Ectodermal cell (in vitro differentiated cells): Measurements from ENCODE around the gene LRRC26.

ENCODE experiments used
- H3K27ac ChIP-seq: 2 replicates; pipeline ENCODE4 v1.7.0; 2013; ENCODE audit warnings: mild to moderate bottlenecking, low read depth, low read length; ENCODE audit not compliant: insufficient read depth, poor library complexity, severe bottlenecking
- H3K27me3 ChIP-seq: 2 replicates; pipeline ENCODE4 v1.7.0; 2013; ENCODE audit warnings: mild to moderate bottlenecking, low read length; ENCODE audit not compliant: insufficient read depth, control insufficient read depth, poor library complexity, severe bottlenecking
- H3K36me3 ChIP-seq: one replicate; pipeline ENCODE4 v1.7.0; 2013; ENCODE audit warnings: low read length; ENCODE audit not compliant: control insufficient read depth, insufficient read depth
- H3K4me1 ChIP-seq: one replicate; pipeline ENCODE4 v1.7.0; 2013; ENCODE audit warnings: low read length; ENCODE audit not compliant: control insufficient read depth, insufficient read depth
- H3K4me3 ChIP-seq: 2 replicates; pipeline ENCODE4 v1.7.0; 2013; ENCODE audit warnings: low read depth, low read length, control low read depth; ENCODE audit not compliant: insufficient read depth
- H3K9me3 ChIP-seq: 2 replicates; pipeline ENCODE4 v1.7.0; 2013; ENCODE audit warnings: mild to moderate bottlenecking, low read length, moderate library complexity; ENCODE audit not compliant: control insufficient read depth
- WGBS, 2 experiments: methylation state at CpG; one replicate each; pipeline ENCODE4 v1.1.7; 2013; ENCODE audit warnings: missing lambda C conversion rate in 2 of 2; 5-methylcytosine and 5-hydroxymethylcytosine counted together

LRRC26 gene

DNA sequence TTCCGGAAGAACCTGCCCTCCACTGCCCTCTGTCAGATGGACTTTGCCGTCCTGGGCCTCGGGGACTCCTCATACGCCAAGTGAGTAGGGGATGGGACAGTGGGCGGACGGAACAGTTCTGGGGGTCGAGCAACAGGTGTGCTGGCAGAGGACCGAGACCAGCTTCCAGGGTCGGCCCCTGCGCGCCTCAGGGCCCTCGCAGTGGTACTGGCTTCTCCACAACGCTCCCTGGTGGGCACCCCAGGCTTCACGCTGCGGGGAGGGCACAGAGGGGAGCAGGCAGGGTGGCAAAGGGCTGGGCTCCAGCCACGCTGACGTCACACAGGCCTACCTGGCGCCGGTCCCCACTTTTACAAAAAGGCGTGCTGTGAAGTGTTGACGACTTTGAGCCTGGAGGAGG lies 42.7 kb upstream of the LRRC26 start:
- 94% methylated on average over 21 of the region's 21 CpGs for WGBS, 2 experiments
- no peaks in the 10 kb centered on the region for H3K27me3 ChIP-seq
- no peaks in the 10 kb centered on the region for H3K9me3 ChIP-seq
- H3K36me3 ChIP-seq, result peaks cover 10% of the 10 kb centered on the region
- no peaks in the 10 kb centered on the region for H3K4me1 ChIP-seq
- no peak overlapping the region for H3K27ac ChIP-seq
- H3K4me3 ChIP-seq, result no peak overlapping the region

DNA sequence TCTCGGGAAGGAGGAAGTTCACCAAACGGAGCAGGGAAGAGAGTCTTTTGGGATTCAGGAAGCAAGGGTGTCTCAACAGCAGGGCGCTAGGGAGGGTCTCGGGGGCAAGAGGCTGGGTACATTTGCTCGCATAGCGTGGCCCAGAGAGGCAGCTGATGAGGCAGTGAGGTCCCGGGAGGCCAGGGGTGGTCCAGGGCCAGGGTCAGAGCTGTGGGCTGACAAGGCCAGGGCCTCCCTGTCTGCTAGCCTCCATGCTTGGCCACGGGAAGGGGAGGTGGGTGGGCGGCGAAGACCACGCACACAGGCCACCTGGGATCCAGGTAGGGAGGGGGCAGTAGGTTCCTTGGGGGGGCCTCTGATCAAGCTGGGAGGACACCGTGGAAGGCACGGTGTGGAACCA lies 41.7 kb upstream of the LRRC26 start:
- peaks cover 3% of the 10 kb centered on the region for H3K4me1 ChIP-seq
- no peaks in the 10 kb centered on the region for H3K9me3 ChIP-seq
- no peaks in the 10 kb centered on the region for H3K27me3 ChIP-seq
- no peak overlapping the region for H3K27ac ChIP-seq
- 91 to 92% methylated on average over 13 of the region's 13 CpGs for WGBS, 2 experiments
- H3K4me3 ChIP-seq, result no peak overlapping the region
- H3K36me3 ChIP-seq, result peaks cover 10% of the 10 kb centered on the region

DNA sequence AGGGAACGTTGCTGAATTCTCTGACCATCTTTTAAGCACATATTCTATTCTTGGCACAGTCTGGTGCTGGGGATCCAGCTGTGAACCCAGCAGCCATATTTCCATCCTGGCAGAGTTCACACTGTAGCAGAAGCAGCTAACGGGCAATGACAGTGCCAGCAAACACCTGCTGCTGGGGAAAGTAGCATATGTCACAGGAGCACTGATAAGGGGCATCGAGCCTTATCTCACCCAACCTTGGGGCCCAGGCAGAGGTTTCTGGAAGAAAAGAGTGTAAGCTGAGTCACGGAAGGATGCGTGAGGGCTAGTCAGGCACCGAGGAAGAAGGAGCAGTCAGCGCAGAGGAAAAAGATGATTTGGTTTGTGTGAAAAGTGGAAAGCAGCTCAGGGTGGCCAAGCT lies 36.8 kb upstream of the LRRC26 start:
- Histone ChIP-seq H3K36me3 (no peaks in the 10 kb centered on the region), H3K27ac (no peak overlapping the region), H3K4me3 (peak overlapping the region; percentile 76), H3K4me1 (peaks cover 17% of the 10 kb centered on the region), H3K9me3 (no peaks in the 10 kb centered on the region), H3K27me3 (no peaks in the 10 kb centered on the region)
- 92 to 93% methylated on average over 7 of the region's 7 CpGs for WGBS, 2 experiments

DNA sequence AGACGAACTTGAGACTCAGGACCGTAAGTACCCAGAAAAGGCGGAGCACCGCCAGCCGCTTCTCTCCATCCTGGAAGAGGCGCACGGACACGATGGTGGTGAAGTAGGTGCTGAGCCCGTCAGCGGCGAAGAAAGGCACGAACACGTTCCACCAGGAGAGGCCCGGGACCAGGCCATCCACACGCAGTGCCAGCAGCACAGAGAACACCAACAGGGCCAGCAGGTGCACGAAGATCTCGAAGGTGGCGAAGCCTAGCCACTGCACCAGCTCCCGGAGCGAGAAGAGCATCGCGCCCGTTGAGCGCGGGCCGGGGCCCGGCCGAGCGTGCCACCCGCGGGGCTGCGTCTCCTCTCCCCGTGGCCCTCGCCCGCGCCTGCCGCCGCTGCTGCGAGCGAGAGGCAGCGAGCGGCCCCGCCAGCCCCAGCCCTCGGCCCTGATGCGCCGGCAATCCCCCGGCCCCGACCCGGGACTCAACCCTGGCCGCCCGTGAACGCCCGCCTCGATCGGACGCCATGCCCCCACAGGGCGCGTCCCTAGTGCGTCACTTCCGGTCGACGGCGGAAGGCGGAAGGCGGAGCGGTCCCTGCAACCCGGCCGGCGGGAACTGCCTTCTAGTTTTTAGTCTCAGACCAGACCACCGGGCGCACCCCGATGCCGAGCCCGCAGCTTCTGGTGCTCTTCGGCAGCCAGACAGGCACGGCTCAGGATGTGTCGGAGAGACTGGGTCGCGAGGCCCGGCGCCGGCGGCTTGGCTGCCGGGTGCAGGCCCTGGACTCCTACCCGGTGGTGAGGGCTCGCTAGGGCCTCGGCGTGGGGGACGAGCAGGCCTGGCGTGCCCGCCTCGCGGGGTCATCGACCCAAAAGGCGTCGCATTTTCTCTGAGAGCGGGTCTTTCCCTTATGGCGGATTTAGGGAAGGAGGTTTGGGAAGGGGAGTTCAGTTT lies 35.5 kb upstream of the LRRC26 start, which contains the start of the genes NDOR1 and TMEM203:
NDOR1 (plus strand) TSS at position 575 of the 944 bp plus-strand sequence; CDS start at position 653, 78 bp downstream.
TMEM203 (minus strand) TSS at position 523 of the 944 bp plus-strand sequence; CDS start at position 289, 234 bp downstream.
- no peaks in the 10 kb centered on the region for H3K9me3 ChIP-seq
- H3K27me3 ChIP-seq, result no peaks in the 10 kb centered on the region
- H3K4me1 ChIP-seq, result peaks cover 22% of the 10 kb centered on the region
- H3K4me3 ChIP-seq, result peak within 1 kb of the TSS; percentile 76
- H3K36me3 ChIP-seq, result no peaks in the 10 kb centered on the region
- 0 to 1% methylated on average over 98 of the region's 98 CpGs for WGBS, 2 experiments
- peak within 1 kb of the TSS; percentile 11 for H3K27ac ChIP-seq

DNA sequence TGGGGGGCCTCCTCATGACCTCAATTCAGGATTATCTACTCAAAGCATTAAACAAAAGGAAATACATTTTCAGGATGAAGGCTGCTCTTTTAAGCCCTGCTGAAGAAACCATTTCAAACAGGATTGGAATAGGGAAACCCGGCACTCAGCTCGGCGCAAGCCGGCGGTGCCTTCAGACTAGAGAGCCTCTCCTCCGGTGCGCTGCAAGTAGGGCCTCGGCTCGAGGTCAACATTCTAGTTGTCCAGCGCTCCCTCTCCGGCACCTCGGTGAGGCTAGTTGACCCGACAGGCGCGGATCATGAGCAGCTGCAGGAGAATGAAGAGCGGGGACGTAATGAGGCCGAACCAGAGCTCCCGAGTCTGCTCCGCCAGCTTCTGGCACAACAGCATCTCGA lies 34.9 kb upstream of the LRRC26 start:
- whole genome bisulfite sequencing, 2 experiments, result 32 to 34% methylated on average over 21 of the region's 21 CpGs
- Histone ChIP-seq H3K27me3 (peaks cover 2% of the 10 kb centered on the region), H3K27ac (no peak overlapping the region), H3K4me1 (peaks cover 22% of the 10 kb centered on the region), H3K36me3 (no peaks in the 10 kb centered on the region), H3K9me3 (no peaks in the 10 kb centered on the region), H3K4me3 (peak overlapping the region; percentile 76)

DNA sequence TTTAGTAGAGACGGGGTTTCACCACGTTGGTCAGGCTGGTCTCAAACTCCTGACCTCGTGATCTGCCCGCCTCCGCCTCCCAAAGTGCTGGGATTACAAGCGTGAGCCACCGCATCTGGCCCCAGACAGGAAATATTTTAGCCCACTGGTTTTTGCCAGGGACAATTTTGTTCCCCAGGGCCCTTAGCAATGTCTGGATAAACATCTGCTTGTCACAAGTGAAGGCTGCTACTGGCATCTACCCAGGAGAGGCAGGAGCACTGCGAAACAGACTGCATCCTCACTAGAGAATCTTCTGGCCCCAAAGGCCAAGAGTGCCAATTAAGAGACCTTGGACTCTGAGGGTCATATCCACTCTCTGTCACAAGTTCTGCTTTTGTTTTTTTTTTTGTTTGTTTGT lies 33.1 kb upstream of the LRRC26 start:
- Histone ChIP-seq H3K9me3 (no peaks in the 10 kb centered on the region), H3K4me3 (no peak overlapping the region), H3K4me1 (peaks cover 32% of the 10 kb centered on the region), H3K36me3 (no peaks in the 10 kb centered on the region), H3K27me3 (peaks cover 12% of the 10 kb centered on the region), H3K27ac (no peak overlapping the region)
- WGBS, 2 experiments, result 94% methylated on average over 8 of the region's 8 CpGs

DNA sequence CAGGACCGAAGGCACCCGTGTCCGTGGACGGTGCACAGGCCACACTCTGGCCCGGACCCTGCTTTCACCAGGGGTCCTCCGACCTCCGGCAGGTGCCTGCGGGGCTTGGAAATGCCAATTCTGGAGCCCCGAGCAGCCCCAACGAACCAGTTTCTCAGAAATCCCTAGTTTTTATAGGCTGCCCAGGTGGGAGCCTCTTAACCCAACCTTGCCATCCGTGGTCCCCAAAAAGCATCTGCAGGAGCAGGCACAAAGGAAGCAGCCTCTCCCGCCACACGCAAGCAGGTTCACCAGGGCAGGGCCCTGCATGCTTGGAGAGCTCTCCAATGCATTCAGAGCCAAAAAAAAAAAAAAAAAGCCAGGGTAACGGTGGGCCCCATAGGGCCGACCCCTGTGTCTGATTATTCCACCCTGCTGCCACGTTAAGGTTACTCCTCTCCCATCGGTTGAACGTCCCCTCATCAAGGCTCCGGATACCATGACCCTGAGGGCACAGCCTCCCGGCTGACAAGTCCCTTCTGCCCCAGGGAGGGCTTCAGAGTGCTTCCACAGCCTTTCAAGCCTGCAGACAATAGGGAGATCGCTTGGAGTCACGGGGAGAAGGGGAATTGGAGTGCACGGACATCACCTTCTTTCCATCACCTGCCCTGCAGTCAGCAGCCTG lies 31.5 kb upstream of the LRRC26 start:
- 24 to 25% methylated on average over 23 of the region's 23 CpGs for WGBS, 2 experiments
- no peaks in the 10 kb centered on the region for H3K9me3 ChIP-seq
- peak overlapping the region; percentile 67 for H3K4me3 ChIP-seq
- peaks cover 12% of the 10 kb centered on the region for H3K27me3 ChIP-seq
- peaks cover 27% of the 10 kb centered on the region for H3K4me1 ChIP-seq
- H3K27ac ChIP-seq, result no peak overlapping the region
- H3K36me3 ChIP-seq, result no peaks in the 10 kb centered on the region

DNA sequence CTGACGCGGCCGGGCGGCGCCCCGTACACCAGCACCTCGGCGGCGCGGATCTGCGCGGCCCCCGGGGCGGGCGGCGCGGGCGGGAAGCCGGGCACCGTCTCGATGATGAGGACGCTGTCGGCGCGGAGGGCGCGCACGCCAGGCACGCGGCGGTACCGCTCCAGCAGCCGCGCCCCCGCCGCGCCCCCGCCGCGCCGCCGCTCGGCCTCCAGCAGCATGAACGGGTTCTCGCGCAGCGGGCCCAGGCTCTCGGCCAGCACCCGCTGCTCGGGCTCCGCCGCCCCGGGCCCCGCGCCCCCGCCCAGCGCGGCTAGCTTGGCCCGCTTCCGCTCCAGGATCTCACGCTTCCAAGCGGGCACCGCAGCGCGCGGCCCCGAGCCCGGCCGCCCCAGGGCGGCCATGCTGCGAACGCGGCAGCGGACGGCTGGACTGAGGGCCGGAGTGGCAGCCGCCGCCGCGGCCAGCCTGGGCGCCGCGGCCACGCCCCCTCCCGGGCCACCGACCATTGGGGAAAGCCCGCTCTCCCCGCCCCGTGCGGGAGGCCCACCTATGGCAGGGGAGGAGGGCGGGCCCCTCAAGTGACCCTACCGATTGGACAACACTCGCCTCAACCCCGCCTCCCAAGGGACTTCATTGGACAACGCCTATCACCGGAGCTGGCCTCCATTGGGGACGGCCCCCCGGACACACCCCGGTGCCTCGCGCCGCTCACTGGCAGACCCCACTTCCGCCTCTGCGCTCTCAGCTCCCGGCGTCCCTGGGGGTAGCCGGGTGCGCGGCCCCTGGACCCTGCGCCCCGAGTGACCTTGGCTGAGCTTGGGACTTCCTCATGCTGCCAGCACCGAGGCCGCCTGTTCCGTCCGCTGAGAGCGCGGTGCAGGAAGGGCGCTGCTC lies 30.7 kb upstream of the LRRC26 start, which contains the start of gene TPRN:
TPRN (minus strand) TSS at position 431 of the 894 bp plus-strand sequence; CDS start at position 401, 30 bp downstream.
- Histone ChIP-seq H3K27ac (no peak within 1 kb of the TSS), H3K9me3 (no peaks in the 10 kb centered on the region), H3K27me3 (peaks cover 12% of the 10 kb centered on the region), H3K4me1 (peaks cover 25% of the 10 kb centered on the region), H3K4me3 (peak within 1 kb of the TSS; percentile 67), H3K36me3 (no peaks in the 10 kb centered on the region)
- 0% methylated on average over 118 of the region's 118 CpGs for WGBS, 2 experiments

DNA sequence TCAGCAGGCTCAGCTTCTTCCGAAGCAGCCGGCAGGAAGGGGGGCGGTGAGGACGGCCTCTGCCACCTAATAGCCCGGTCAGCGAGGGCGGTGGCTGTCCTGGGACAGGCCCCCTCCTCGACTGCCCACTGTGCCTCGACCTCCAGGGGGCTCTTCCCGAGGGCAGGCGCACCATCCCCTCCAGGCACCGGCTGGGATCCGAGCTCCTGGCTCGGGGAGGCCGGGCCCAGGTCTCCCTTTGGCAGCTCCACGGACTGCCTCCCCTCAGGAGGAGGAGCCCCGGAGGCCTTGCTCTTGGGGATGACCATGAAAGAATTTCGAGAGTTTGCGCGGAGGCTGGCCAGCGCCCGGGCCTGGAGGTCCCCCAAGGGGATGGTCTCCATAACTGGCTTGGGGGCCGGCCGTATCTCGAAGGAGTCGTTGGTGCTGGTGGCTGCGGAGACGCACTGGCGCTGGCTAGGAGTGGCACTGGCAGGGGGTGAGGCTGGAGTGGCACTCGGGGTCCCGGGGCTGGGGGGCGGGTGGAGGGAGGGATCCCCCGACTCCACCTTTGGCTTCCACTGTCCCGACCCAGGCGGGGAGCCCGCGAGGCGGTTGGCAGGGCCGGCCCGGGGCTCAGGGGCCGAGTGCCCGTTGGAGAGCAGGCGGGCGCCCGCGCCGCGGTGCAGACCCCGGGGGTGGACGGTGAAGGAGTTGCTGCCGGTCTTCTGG lies 29.7 kb upstream of the LRRC26 start:
- H3K9me3 ChIP-seq, result no peaks in the 10 kb centered on the region
- H3K27ac ChIP-seq, result no peak overlapping the region
- H3K4me1 ChIP-seq, result peaks cover 27% of the 10 kb centered on the region
- H3K27me3 ChIP-seq, result peaks cover 12% of the 10 kb centered on the region
- peak overlapping the region; percentile 30 for H3K4me3 ChIP-seq
- WGBS, 2 experiments, result 20 to 23% methylated on average over 51 of the region's 51 CpGs
- no peaks in the 10 kb centered on the region for H3K36me3 ChIP-seq
